Measurements from ENCODE around the gene BCL7B. TPM values are rescaled to one million over a fixed set of nuclear protein-coding genes. Genes with fewer than 3 reads are reported as not detected.
A peak's percentile ranks its signal among the peaks of the same experiment; 100 is the strongest.

BCL7B gene
- total and polyA plus RNA-seq, 10 of the 15 experiments (the other 5 are each of a cell fraction or from before 2014, with no cell fraction given): 10.9 to 61.8 (median 50.2) TPM

GRCh38 chr7:73578342-73579128, 21.0 kb upstream of the BCL7B start, which contains the start of gene TBL2 (continued):
- TF ChIP-seq BCLAF1 (IDR thresholded peaks at IDR 0.05) (no peak), CREM (IDR thresholded peaks at IDR 0.05; ENCODE audit: low read depth) (0 out of 2 replicates have a peak, but pooled peaks have one; percentile 4), MEF2A (IDR thresholded peaks at IDR 0.05; ENCODE audit: insufficient read depth, low read depth, low read length) (peak; percentile 37; the same call in 1 of the 2 replicates), NRF1 (conservative IDR thresholded peaks at IDR 0.05; ENCODE audit: low read depth, low read length) (no peak), TBL1XR1 (IDR thresholded peaks at IDR 0.05; ENCODE audit: low read depth, low read length) (no peak), TAF1 (IDR thresholded peaks at IDR 0.05; ENCODE audit: borderline replicate concordance, low read depth, low read length) (peak; percentile 94), SUPT20H (IDR thresholded peaks at IDR 0.05; ENCODE audit: borderline replicate concordance, control insufficient read depth, low read depth, low read length) (no peak), CBX3 (IDR thresholded peaks at IDR 0.05; ENCODE audit: borderline replicate concordance, low read depth) (no peak), MYC (IDR thresholded peaks at IDR 0.05; ENCODE audit: insufficient read depth, insufficient read length, insufficient replicate concordance, low read length, severe bottlenecking) (peak; percentile 81), BACH1 (IDR thresholded peaks at IDR 0.05; ENCODE audit: borderline replicate concordance) (peak; percentile 81; the same call in 1 of the 2 replicates), NBN (IDR thresholded peaks at IDR 0.05) (peak; percentile 23; the same call in 1 of the 2 replicates), ESRRA (IDR thresholded peaks at IDR 0.05; ENCODE audit: low read length) (no peak), CREB1 (IDR thresholded peaks at IDR 0.05; ENCODE audit: low read depth) (no peak), TCF7 (IDR thresholded peaks at IDR 0.05; ENCODE audit: borderline replicate concordance) (no peak), POLR2AphosphoS2 (IDR thresholded peaks at IDR 0.05; ENCODE audit: low read depth, low read length) (peak; percentile 93), SREBF2 (IDR thresholded peaks at IDR 0.05; ENCODE audit: low read length) (no peak), IKZF2 (IDR thresholded peaks at IDR 0.05) (no peak), HCFC1 (IDR thresholded peaks at IDR 0.05; ENCODE audit: low read length) (0 out of 2 replicates have a peak, but pooled peaks have one; percentile 19), ATF7 (IDR thresholded peaks at IDR 0.05; ENCODE audit: low read depth) (no peak), RELA (IDR thresholded peaks at IDR 0.05; ENCODE audit: borderline replicate concordance, partially characterized antibody) (peak; percentile 56)
- TF ChIP-seq, protein P1, sequence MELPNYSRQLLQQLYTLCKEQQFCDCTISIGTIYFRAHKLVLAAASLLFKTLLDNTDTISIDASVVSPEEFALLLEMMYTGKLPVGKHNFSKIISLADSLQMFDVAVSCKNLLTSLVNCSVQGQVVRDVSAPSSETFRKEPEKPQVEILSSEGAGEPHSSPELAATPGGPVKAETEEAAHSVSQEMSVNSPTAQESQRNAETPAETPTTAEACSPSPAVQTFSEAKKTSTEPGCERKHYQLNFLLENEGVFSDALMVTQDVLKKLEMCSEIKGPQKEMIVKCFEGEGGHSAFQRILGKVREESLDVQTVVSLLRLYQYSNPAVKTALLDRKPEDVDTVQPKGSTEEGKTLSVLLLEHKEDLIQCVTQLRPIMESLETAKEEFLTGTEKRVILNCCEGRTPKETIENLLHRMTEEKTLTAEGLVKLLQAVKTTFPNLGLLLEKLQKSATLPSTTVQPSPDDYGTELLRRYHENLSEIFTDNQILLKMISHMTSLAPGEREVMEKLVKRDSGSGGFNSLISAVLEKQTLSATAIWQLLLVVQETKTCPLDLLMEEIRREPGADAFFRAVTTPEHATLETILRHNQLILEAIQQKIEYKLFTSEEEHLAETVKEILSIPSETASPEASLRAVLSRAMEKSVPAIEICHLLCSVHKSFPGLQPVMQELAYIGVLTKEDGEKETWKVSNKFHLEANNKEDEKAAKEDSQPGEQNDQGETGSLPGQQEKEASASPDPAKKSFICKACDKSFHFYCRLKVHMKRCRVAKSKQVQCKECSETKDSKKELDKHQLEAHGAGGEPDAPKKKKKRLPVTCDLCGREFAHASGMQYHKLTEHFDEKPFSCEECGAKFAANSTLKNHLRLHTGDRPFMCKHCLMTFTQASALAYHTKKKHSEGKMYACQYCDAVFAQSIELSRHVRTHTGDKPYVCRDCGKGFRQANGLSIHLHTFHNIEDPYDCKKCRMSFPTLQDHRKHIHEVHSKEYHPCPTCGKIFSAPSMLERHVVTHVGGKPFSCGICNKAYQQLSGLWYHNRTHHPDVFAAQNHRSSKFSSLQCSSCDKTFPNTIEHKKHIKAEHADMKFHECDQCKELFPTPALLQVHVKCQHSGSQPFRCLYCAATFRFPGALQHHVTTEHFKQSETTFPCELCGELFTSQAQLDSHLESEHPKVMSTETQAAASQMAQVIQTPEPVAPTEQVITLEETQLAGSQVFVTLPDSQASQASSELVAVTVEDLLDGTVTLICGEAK (IDR thresholded peaks at IDR 0.05; ENCODE audit: borderline replicate concordance): no peak
- TF ChIP-seq, protein P2, sequence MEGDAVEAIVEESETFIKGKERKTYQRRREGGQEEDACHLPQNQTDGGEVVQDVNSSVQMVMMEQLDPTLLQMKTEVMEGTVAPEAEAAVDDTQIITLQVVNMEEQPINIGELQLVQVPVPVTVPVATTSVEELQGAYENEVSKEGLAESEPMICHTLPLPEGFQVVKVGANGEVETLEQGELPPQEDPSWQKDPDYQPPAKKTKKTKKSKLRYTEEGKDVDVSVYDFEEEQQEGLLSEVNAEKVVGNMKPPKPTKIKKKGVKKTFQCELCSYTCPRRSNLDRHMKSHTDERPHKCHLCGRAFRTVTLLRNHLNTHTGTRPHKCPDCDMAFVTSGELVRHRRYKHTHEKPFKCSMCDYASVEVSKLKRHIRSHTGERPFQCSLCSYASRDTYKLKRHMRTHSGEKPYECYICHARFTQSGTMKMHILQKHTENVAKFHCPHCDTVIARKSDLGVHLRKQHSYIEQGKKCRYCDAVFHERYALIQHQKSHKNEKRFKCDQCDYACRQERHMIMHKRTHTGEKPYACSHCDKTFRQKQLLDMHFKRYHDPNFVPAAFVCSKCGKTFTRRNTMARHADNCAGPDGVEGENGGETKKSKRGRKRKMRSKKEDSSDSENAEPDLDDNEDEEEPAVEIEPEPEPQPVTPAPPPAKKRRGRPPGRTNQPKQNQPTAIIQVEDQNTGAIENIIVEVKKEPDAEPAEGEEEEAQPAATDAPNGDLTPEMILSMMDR (IDR thresholded peaks at IDR 0.05 in 2 of 3, conservative IDR thresholded peaks at IDR 0.05 in 1 of 3; ENCODE audit: control insufficient read depth in 2 of 3, extremely low read depth in 1 of 3, insufficient read depth in 1 of 3, low read depth in 3 of 3, low read length in 3 of 3): peak; percentile 24 to 38 (median 36); a peak in 3 of 6 replicates
